ENCODE data around the gene BDKRB2. TPM values are rescaled to one million over a fixed set of nuclear protein-coding genes. Genes with fewer than 3 reads are reported as not detected.

BDKRB2 gene
- total RNA-seq, 1 donor: 23.1 TPM

DNA sequence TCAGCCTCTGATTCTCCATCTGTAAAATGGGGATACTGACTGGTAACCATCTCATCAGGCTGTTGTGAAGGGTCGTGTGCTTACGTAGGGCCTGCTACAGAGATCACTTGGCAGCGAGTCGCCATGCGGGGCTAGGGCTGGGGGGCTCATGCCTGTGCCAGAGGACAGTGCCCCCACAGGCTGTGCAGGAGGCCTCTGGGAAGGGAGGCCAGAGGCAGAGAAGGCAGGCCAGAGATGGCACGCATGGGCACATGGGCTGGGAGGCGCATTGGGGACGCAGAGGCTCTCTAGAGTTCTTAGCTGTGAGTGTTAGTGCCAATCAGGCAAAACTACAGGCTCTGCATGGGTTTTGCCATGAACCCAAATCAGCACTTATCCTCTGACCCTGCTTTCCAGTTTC lies 3.5 kb upstream of the BDKRB2 start:
- DNase-seq (ENCODE audit: low read depth): no peak
- TF ChIP-seq CTCF (IDR thresholded peaks at IDR 0.05; ENCODE audit: insufficient read depth, low read length): no peak
- H3K4me3 ChIP-seq (ENCODE audit: low read depth, low read length): no peak overlapping the region

DNA sequence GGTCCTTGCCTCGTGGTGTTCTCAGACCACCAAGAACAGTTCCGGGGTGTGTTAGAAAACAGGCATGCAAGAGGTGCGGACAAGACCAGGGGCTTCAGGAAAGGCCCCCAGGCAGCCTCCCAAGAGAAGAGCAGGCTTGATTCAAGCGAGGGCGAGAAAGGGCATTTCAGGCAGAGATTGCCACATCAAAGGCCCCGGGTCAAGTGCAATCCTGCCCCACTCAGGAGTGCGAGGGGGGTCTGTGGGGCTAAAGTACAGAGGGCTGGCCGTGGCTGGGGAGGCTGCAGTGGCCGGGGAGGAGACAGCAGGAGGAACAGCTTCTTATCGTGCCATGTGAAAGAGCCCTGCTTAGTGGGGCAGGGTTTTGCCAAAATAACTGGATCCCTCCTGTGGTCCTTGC lies 2.7 kb upstream of the BDKRB2 start:
- H3K4me3 ChIP-seq (ENCODE audit: low read depth, low read length): no peak overlapping the region
- no peak for TF ChIP-seq CTCF (IDR thresholded peaks at IDR 0.05; ENCODE audit: insufficient read depth, low read length)
- DNase-seq (ENCODE audit: low read depth): no peak

GRCh38 chr14:96202441-96203094 lies 2.1 kb upstream of the BDKRB2 start:
- no peak for DNase-seq (ENCODE audit: low read depth)
- H3K4me3 ChIP-seq (ENCODE audit: low read depth, low read length): no peak overlapping the region
- TF ChIP-seq CTCF (IDR thresholded peaks at IDR 0.05; ENCODE audit: insufficient read depth, low read length): no peak

- no peak for DNase-seq (ENCODE audit: low read depth)
- H3K4me3 ChIP-seq (ENCODE audit: low read depth, low read length): no peak overlapping the region
- no peak for TF ChIP-seq CTCF (IDR thresholded peaks at IDR 0.05; ENCODE audit: insufficient read depth, low read length)
Measured at GRCh38 chr14:96203116-96203515, 1.5 kb upstream of the BDKRB2 start.

GRCh38 chr14:96203635-96204034 lies 1.0 kb upstream of the BDKRB2 start:
- DNase-seq (ENCODE audit: low read depth): no peak
- H3K4me3 ChIP-seq (ENCODE audit: low read depth, low read length): no peak overlapping the region
- no peak for TF ChIP-seq CTCF (IDR thresholded peaks at IDR 0.05; ENCODE audit: insufficient read depth, low read length)

DNA sequence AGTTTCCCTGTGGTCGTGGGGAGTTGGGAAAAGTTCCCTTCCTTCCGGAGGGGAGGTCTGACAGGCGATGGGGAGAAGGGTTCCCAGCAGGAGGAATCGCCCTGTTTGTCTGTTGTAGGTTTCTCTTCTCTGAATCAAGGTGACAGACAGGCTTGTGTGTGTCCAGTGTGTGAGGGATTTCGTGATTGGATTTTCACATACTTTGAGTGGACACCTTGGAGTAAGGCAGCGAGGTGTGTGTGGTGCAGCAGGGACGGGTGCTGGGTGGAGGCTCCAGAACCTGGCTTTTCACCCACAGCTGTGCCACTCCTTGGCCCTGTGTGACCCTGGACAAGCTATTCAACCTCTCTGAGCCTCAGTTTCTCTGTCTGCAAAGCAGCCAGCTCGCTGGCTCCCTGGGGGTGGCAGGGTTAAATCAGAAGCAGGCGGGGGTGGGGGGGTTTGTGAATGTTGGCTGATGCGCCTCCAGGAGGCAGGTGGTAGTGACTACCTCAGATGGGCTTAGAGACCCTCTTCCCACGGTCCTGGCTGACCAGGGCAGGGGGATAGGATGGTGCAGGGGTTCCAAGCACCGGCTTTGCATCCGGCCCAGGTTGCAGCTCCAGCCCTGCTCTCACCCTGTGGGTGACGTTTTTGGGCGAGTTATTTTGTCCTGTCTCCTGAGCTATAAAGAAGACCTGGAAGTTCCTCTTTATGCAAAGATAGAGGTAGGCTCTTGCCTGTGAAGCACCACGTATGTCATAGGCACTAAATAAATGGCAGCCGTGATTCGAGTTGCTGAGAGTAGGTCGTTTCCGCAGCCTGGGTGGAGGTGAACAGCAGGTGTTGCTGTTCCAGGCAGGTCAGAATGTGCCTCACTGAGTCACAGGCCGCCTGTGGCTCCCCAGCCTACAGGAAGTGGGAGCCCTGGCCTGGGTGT lies 679 bp downstream of the BDKRB2 start:
- peak overlapping the region; percentile 65 for H3K4me3 ChIP-seq (ENCODE audit: low read depth, low read length)
- DNase-seq (ENCODE audit: low read depth): no peak
- no peak for TF ChIP-seq CTCF (IDR thresholded peaks at IDR 0.05; ENCODE audit: insufficient read depth, low read length)
